GM12801 (cell line): ENCODE data around the gene GJD3.

Experiments
- CTCF ChIP-seq: IDR thresholded peaks from one replicate; pipeline ENCODE4 v1.5.1; 2011; ENCODE audit warnings: control low read depth; ENCODE audit not compliant: insufficient read length; ENCODE audit errors: extremely low read depth

GJD3 gene

GRCh38 chr17:40350689-40351358 is 13.7 kb downstream of the GJD3 start:
- no peak for TF ChIP-seq CTCF

GRCh38 chr17:40349895-40350688 is 14.4 kb downstream of the GJD3 start:
- no peak for TF ChIP-seq CTCF

GRCh38 chr17:40349477-40349894 is 15.1 kb downstream of the GJD3 start:
- no peak for TF ChIP-seq CTCF

GRCh38 chr17:40348562-40349476 is 15.7 kb downstream of the GJD3 start:
- no peak for TF ChIP-seq CTCF

GRCh38 chr17:40348136-40348504 is 16.4 kb downstream of the GJD3 start:
- TF ChIP-seq CTCF: no peak

GRCh38 chr17:40347319-40348135 is 17.0 kb downstream of the GJD3 start:
- no peak for TF ChIP-seq CTCF
